OCI-LY1 (cell line): Measurements from ENCODE around the gene TROAP.

ENCODE experiments used
- H2AFZ ChIP-seq: fragments of 200-600 bp; sonication (generic), shearing (Covaris generic); 2 replicates; pipeline ENCODE4 v1.6.0; 2014; ENCODE audit warnings: antibody characterized with exemption, mild to moderate bottlenecking, low read length
- H3F3A ChIP-seq: fragments of 200-600 bp; sonication (generic), shearing (Covaris generic); 2 replicates; pipeline ENCODE4 v1.6.0; 2014; ENCODE audit warnings: mild to moderate bottlenecking, antibody characterized with exemption, low read length, moderate library complexity; ENCODE audit not compliant: insufficient read depth
- H3K27ac ChIP-seq: fragments of 200-600 bp; sonication (generic); 2 replicates; pipeline ENCODE4 v1.5.1; 2014; ENCODE audit warnings: low read length, mixed run types, mild to moderate bottlenecking, low read depth; ENCODE audit not compliant: poor library complexity, severe bottlenecking
- H3K27me3 ChIP-seq: fragments of 200-600 bp; sonication (generic); 2 replicates; pipeline ENCODE4 v1.6.0; 2014; ENCODE audit warnings: antibody characterized with exemption, mild to moderate bottlenecking, low read length, moderate library complexity; ENCODE audit not compliant: insufficient read depth
- H3K36me3 ChIP-seq: fragments of 200-600 bp; sonication (generic); 2 replicates; pipeline ENCODE4 v1.6.1; 2014; ENCODE audit warnings: mild to moderate bottlenecking, antibody characterized with exemption, low read length, moderate library complexity, mixed read lengths; ENCODE audit not compliant: insufficient read depth
- H3K4me1 ChIP-seq: fragments of 200-600 bp; sonication (generic); 2 replicates; pipeline ENCODE4 v1.5.1; 2014; ENCODE audit warnings: mild to moderate bottlenecking, low read length, moderate library complexity; ENCODE audit not compliant: insufficient read depth, severe bottlenecking
- H3K4me2 ChIP-seq: fragments of 200-600 bp; sonication (generic), shearing (Covaris generic); 2 replicates; pipeline ENCODE4 v1.6.1; 2014; ENCODE audit warnings: low read length
- H3K4me3 ChIP-seq: fragments of 200-600 bp; sonication (generic); 2 replicates; pipeline ENCODE4 v1.5.1; 2014; ENCODE audit warnings: low read length, low read depth, mild to moderate bottlenecking, mixed read lengths; ENCODE audit not compliant: poor library complexity, severe bottlenecking
- H3K79me2 ChIP-seq: fragments of 200-600 bp; shearing (Covaris generic); 2 replicates; pipeline ENCODE4 v1.6.1; 2016; ENCODE audit warnings: mixed run types, low read length, mixed read lengths; ENCODE audit not compliant: insufficient read depth
- H3K9ac ChIP-seq: fragments of 200-600 bp; sonication (generic), shearing (Covaris generic); 2 replicates; pipeline ENCODE4 v1.6.1; 2014; ENCODE audit warnings: mild to moderate bottlenecking, low read length, mixed read lengths
- H3K9me2 ChIP-seq: fragments of 200-600 bp; sonication (generic), shearing (Covaris generic); 2 replicates; pipeline ENCODE4 v1.6.1; 2014; ENCODE audit warnings: low read depth, mild to moderate bottlenecking, low read length, mixed read lengths
- H3K9me3 ChIP-seq: fragments of 200-600 bp; shearing (Covaris generic); 2 replicates; pipeline ENCODE4 v1.6.1; 2014; ENCODE audit warnings: low read length, mixed read lengths
- H4K20me1 ChIP-seq: fragments of 200-600 bp; sonication (generic), shearing (Covaris generic); 2 replicates; pipeline ENCODE4 v1.6.0; 2016; ENCODE audit warnings: mild to moderate bottlenecking, low read length; ENCODE audit not compliant: insufficient read depth
- CTCF ChIP-seq: fragments of 200-600 bp; sonication (generic), shearing (Covaris generic); IDR thresholded peaks from 2 replicates; pipeline ENCODE4 v1.5.1; 2017; ENCODE audit warnings: mild to moderate bottlenecking, antibody characterized with exemption, low read length, moderate library complexity, mixed read lengths
- EZH2 ChIP-seq: fragments of 200-600 bp; sonication (generic), shearing (Covaris generic); IDR thresholded peaks from 2 replicates; pipeline ENCODE4 v1.8.0; 2017; ENCODE audit warnings: borderline replicate concordance, mixed run types, mild to moderate bottlenecking, antibody characterized with exemption, low read length, moderate library complexity, mixed read lengths

Gene TROAP

GRCh38 chr12:49364989-49365388 is 41.9 kb downstream of the TROAP start:
- Histone ChIP-seq H3K9me2 (no peaks in the 10 kb centered on the region), H3K9me3 (no peaks in the 10 kb centered on the region), H3F3A (no peaks in the 10 kb centered on the region), H3K27me3 (no peaks in the 10 kb centered on the region), H3K79me2 (peaks cover 20% of the 10 kb centered on the region), H3K4me1 (peaks cover 27% of the 10 kb centered on the region), H4K20me1 (no peaks in the 10 kb centered on the region), H3K27ac (no peak overlapping the region), H3K4me3 (no peak overlapping the region), H2AFZ (no peak overlapping the region), H3K4me2 (no peak overlapping the region), H3K36me3 (no peaks in the 10 kb centered on the region), H3K9ac (no peak overlapping the region)
- no peak for TF ChIP-seq CTCF
- no peak for TF ChIP-seq EZH2

- Histone ChIP-seq H3K9ac (no peak overlapping the region), H3K9me3 (no peaks in the 10 kb centered on the region), H3K4me2 (no peak overlapping the region), H3K79me2 (peaks cover 26% of the 10 kb centered on the region), H4K20me1 (no peaks in the 10 kb centered on the region), H3F3A (no peaks in the 10 kb centered on the region), H3K4me3 (no peak overlapping the region), H3K27ac (no peak overlapping the region), H3K4me1 (peaks cover 30% of the 10 kb centered on the region), H3K27me3 (no peaks in the 10 kb centered on the region), H3K9me2 (no peaks in the 10 kb centered on the region), H2AFZ (no peak overlapping the region), H3K36me3 (no peaks in the 10 kb centered on the region)
- TF ChIP-seq EZH2 (no peak), CTCF (no peak)
These were observed 42.5 kb downstream of the TROAP start for GRCh38 chr12:49365542-49365941.

- H3K4me1 ChIP-seq: peaks cover 30% of the 10 kb centered on the region
- peak overlapping the region; percentile 70; the same call in 1 of the 2 replicates for H2AFZ ChIP-seq
- H4K20me1 ChIP-seq: no peaks in the 10 kb centered on the region
- no peaks in the 10 kb centered on the region for H3K27me3 ChIP-seq
- H3K9me2 ChIP-seq: no peaks in the 10 kb centered on the region
- H3K27ac ChIP-seq: peak overlapping the region; percentile 84
- no peaks in the 10 kb centered on the region for H3F3A ChIP-seq
- H3K9ac ChIP-seq: peak overlapping the region; percentile 98
- TF ChIP-seq EZH2: no peak
- no peak for TF ChIP-seq CTCF
- H3K4me2 ChIP-seq: peak overlapping the region; percentile 81
- H3K9me3 ChIP-seq: no peaks in the 10 kb centered on the region
- peak overlapping the region; percentile 84 for H3K4me3 ChIP-seq
- H3K36me3 ChIP-seq: peaks cover 2% of the 10 kb centered on the region; the same call in 1 of the 2 replicates
- peaks cover 32% of the 10 kb centered on the region for H3K79me2 ChIP-seq
These were observed 43.1 kb downstream of the TROAP start for GRCh38 chr12:49366096-49366651.
